ENCODE data around the gene HTR1B.
A peak's percentile ranks its signal among the peaks of the same experiment; 100 is the strongest.

Gene HTR1B

DNA sequence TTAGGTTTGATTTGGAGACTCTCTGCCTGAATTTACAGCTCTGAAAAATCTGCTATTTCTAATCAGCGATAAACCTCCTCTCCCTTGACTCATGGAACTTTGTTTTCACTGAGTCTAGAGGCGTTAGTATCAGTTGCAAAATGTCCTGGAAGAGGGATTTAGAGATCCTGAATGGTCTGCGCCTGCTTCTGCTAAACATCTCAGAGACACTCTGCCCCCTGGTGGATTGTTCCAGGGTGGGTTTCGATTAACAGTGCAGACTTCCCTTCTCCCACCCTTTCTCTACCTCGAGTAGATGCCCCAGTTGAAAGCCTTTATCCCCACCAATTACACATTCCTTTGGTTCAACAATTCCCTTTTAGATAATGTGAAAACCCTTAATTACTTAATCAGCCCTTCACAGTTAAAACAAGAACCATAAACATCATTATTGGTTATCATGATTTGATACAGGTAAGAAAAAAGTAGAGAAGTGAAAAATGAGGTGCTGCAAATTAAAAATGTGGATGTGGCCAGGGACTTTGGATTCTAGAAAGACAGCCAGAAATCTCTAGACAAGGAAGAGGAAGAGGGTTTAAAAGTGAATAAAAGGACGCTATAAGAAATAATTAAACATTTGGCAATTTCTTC is 5.5 kb downstream of the HTR1B start:
- no peak for DNase-seq (ENCODE audit: low read depth, low spot score)
- H3K27ac ChIP-seq: peak overlapping the region; percentile 73

DNA sequence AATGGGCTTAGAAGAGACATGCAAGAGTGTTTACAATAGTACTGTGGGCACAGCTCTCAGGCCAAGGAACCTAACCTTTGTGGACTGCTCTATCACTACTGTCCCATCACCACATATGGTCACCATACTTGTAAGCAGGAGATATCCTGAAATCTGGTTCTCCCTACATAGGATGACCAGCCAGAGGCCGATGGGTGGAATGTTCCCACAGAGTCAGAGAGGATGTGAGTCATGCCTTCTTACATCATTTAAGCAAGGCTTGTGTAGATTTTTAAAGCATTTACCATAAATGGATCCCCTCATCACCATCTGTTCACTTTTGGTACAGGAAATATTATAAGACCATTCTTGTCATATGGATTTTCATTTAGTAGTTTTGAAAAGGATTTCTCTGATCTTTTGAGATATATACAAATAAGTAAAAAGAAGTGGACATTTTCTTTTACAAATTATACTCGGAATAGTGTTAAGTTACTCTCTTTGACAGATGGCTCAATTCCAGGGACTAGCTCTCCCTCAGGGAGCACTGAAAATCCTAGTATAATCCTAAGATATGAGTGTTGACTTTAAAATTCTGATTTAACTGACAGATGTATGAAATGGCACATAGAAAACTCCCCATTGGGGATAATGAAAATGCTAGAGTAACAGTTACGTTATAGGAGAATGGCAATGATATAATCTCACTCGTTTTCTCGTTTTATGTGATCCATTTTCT is 6.6 kb downstream of the HTR1B start:
- DNase-seq (ENCODE audit: low read depth, low spot score): peak; percentile 64
- H3K27ac ChIP-seq: peak overlapping the region; percentile 73

DNA sequence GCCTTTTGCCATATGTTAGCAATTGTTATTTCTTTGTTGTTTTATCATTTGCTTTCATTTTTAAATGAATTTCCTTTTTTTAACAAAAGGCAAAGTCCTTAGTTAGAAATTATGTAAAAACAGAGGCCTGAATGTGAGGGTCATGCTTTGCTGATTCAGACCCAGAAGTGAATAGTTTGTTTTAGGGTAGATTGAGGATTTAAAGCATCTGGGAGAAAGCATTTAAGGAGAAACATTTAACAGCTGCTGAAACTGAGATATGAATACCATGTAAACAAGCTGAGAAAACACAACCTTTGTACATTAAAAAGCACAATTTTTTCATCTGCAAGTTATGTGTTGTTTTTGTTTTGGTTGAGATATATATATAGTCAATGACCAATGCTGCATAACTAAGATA is 8.0 kb downstream of the HTR1B start:
- no peak for DNase-seq (ENCODE audit: low read depth, low spot score)
- H3K27ac ChIP-seq: no peak overlapping the region

DNA sequence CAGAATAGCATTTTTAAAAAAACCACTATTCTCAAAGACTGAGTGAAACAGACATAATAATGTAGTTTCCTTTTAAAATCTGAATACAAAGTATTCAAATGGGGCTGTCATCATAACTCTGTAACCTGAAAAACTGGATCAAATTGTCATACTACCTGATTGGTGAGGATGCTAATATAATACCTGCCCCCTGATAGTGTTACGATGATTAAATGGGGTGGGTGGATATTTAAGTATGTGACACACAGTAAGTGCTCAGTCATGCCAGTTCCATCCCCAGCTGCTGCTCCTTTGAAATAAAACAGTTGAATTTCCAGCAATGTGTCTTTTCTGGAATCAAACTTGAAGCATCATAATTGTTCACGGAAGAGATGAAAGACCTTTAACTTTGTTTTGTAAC is 8.9 kb downstream of the HTR1B start:
- peak overlapping the region; percentile 21 for H3K27ac ChIP-seq
- DNase-seq (ENCODE audit: low read depth, low spot score): peak; percentile 48

DNA sequence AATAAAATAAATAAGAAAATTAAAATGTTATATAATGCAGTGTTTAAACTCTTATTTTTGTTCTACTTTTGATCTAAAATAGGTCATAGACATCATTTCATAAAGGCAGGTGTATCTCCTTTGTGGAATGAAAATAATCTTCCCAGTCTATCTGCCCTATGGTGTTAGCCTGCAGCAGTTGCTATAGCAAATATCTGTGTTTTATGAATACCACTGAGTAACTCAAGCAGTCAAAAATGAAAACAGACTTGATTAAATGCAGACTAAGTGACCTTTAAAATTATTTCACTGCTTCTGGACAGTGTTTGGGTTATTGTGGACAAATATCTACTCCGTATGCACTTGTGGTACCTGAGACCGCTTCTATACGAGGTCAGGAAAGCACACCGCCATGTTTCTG is 11.8 kb downstream of the HTR1B start:
- no peak overlapping the region for H3K27ac ChIP-seq
- no peak for DNase-seq (ENCODE audit: low read depth, low spot score)

DNA sequence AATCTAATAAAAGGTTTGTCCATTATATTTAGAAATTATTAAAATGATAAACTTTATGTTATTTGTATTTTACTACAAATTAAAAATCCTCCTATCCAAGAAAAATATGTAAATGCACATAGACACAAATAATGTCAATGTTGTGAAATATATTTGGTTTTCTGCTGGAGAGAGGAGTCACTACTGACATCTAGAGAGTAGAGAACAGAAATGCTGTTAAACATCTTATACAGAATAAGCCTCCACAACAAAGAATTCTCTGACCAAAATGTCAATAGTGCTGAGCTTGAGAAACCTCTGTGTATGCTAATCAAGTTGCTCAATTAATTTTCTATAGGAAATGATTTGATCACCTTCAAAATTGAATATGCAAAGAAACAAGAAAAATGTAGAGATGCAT is 12.4 kb downstream of the HTR1B start:
- no peak for DNase-seq (ENCODE audit: low read depth, low spot score)
- no peak overlapping the region for H3K27ac ChIP-seq

DNA sequence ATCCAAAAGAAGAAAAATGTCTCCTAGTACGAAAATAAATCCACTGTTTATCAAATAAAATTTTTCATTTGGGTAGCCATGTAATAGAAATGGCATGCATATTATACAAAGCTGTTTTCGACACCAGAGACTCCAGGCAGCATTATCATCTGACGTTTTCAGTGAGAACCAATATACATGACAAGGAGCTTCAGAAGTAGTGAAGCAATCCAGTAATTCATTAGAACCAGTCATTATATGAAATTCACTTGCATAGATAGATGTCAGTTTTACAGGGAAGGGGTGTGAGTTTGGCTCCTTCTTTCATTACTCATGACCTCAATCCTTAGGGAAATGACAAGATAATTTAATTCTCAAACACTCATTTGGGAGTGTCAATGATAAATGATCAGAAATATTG is 14.7 kb downstream of the HTR1B start:
- no peak overlapping the region for H3K27ac ChIP-seq
- DNase-seq (ENCODE audit: low read depth, low spot score): no peak

DNA sequence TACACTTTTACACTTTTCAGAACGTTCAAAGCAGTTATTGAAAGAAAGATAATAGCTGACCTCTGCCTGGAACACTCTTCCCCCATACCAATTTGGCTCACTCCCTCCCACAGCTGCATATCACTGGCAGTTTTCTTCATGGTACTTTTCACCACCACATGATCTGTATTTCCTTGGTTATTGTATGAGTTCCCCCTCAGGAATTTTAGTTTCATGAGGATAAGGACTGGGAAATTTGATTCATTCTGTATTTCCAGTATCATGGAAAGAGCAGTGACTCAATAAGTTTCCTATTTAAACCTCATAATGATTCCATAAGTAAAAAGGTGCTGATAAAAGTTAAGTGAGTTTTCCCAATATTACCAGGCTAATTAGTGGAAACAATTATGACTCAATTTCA is 16.0 kb downstream of the HTR1B start:
- H3K27ac ChIP-seq: no peak overlapping the region
- no peak for DNase-seq (ENCODE audit: low read depth, low spot score)

DNA sequence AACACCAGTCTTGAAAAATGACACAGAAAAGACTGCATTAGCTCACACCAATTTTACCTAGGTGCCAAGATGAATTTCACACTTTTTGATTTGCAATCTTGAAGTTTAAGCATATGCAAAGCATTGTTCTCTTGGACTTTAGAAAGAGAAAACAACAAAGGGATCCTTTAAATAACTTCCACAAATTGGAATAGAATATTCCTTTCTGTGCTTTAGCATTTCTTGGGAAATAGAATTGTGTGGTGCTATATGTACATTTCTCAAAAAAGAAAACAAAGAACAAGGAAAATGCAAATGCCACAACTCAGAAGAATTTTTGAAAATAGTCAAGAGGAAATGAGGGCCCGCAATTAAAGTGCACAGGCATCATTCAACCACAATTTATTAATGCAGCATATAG is 17.0 kb downstream of the HTR1B start:
- no peak for DNase-seq (ENCODE audit: low read depth, low spot score)
- H3K27ac ChIP-seq: no peak overlapping the region

DNA sequence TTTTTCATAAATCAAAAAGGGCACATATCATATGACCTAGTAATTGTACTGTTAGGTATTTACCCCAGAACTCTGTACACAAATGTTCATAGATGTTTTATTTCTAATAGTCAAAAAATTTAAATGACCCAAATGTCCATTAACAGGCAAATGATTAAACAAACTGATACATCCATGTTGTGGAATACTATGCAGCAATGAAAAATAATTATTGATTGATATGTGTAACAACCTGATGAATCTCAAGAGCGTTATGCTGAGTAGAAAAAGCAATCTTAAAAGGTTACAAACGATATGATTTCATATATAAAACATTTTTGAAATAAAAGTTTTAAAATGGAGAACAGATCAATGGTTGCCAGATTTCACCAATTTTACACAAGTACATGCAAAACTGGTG is 18.1 kb downstream of the HTR1B start:
- H3K27ac ChIP-seq: no peak overlapping the region
- DNase-seq (ENCODE audit: low read depth, low spot score): no peak

DNA sequence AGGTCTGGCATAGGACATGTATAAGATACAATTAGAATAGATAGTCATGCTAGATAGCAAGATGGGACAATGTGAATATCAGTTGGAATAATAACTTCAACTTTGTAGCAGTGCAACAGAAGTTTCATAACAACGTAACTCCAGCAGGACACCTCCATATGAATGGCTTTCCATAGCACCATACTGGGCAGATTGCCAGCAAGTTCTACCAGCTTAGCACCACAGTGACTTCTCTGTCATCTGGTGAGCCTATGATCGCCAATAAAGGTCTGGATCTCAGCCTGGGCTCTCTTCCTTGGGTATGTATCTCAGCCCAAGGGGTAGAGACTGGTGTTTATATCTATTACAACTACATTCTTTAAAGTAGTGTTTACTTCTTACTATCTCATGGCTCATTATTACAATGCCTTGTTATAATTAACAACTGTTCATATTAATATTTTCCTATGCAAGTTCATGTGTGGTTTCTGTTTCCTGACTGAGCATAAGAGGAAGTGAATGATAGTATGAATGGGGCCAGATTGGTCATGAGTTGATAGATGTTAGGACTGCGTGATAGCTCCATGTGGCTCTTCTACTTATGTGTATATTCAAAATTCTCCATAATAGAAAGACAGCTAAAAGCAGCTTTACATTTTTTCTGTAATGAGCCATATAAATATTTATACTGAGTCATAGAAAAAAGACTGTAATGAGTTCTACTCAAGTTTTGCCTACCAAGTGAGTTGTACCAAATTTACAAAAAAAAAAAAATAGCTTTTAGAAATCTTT is 22.9 kb downstream of the HTR1B start:
- DNase-seq (ENCODE audit: low read depth, low spot score): no peak
- H3K27ac ChIP-seq: no peak overlapping the region

DNA sequence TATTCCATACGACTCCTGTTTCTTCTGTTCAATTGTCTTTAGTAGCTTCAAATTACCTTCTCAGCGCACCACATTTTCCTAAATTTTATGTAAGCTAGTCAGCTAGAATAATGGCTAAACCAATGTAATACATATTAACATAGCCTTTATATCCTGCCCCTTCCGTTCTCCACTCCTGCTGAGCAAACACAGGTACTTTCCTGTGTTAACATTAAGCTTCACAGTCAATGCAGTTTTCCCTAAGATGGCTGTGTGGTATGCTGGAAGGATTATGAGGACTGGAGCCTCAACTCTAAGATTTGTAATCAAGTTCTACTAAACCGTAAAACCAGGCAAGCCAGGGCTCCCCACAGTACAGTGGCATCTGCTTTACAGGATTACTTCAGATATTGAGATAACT is 29.4 kb downstream of the HTR1B start:
- no peak for DNase-seq (ENCODE audit: low read depth, low spot score)
- no peak overlapping the region for H3K27ac ChIP-seq

DNA sequence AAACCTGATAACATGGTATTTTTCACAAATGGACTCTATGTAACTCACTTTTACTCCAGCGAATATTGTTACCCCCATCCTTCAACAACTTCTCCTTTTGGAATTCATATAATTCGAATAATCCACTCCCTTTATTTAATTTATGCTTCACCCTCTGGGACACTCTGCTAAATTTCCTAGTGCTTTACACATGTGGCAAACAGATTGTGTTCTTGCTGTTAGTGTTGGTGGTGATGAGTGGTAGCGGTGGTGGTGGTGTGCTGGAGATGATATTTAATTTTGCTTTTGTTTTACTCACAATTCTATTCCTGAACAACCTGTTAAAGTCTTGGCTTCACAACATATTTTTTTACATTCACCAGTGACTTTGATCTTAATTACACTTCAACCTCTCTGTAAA is 32.8 kb downstream of the HTR1B start:
- H3K27ac ChIP-seq: no peak overlapping the region
- DNase-seq (ENCODE audit: low read depth, low spot score): no peak

DNA sequence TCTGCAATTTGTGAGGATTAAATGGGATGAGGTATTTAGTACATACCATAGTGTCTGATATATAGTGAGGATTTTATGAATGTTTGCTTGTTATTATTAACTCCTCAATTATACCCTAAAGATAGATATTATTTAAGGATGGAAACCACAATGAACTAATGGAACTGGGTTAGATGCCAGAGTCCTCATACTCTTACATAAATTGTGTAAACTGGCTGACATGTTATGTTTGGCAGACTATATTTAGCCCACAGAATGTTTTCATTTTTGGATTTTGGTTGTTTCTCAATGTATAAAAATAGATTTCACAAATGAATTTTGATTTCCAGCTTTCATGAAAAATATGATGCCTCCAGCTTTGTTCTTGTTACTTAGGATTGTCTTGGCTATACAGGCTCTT is 37.6 kb downstream of the HTR1B start:
- H3K27ac ChIP-seq: no peak overlapping the region
- DNase-seq (ENCODE audit: low read depth, low spot score): no peak

DNA sequence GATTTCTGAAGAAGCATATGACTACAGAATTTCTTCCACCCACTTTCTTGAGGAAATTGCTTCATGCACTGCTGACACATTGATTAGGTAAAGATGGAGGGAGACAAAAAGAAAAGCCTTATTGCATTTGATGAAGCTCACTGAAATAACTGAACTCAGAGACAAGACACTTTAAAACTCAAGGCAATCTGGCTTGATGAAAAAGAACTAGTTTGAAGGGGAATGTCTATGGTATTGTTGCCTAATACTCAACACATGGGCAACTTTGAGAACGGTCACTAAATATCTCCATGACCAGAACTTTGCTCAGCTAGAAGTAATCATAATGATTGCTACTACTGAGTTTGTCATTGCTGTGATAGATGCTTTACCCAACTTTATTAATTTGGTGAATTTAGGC is 38.1 kb downstream of the HTR1B start:
- no peak overlapping the region for H3K27ac ChIP-seq
- DNase-seq (ENCODE audit: low read depth, low spot score): no peak

DNA sequence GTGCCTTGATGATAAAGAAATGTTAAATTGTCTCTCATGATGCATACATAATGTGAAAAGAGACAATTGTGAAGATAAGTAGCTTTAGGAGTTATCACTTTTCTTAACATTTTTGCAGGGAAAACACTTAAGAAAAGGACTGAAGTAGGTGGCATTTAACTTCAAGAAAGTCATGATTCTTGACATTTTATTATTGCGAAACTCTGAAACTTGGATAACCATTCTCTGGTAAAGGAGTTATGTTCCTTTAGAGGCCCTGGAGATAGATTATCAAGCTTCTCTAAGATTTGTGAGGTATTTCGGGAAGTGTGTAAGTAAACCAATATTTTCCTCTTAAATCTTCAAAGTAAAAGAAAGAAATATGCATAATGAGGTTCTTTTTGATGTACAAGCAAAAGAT is 38.5 kb downstream of the HTR1B start:
- H3K27ac ChIP-seq: no peak overlapping the region
- no peak for DNase-seq (ENCODE audit: low read depth, low spot score)

DNA sequence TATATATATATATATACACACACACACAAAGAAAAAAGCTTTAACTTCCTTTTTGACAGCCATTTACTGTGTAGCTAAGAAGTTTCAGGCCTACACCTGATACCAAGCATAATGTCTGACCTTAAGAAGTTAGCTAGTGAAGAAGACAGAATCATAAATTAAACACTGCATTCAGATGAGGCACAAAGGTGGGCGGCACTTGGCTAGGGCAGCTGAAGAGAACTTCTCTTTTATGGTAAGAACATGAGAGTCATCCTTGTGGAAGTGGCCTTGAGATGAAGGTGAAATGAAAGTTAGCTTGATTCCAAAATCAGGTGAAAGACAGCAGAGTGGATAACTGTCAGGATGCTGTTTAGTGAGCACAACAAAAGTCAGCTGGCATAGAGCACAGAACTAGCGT is 46.5 kb downstream of the HTR1B start:
- H3K27ac ChIP-seq: no peak overlapping the region
- DNase-seq (ENCODE audit: low read depth, low spot score): no peak

DNA sequence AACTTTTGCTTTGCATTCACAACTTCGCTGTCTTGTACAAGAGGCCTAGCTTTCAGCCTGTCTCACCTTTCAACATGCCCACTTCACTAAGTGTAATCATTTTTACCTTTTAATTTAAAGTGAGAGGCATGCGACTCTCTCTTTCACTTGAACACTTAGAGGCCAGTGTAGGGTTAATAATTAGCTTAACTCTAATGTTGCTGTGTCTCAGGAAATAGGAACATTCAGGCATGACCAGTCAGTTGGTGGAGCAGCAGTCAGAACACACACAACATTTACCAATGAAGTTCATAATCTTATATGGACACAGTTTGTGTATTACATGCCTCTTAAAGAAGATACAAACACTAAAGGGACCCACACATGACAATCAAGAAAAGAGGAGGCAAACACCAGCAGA is 47.6 kb downstream of the HTR1B start:
- no peak for DNase-seq (ENCODE audit: low read depth, low spot score)
- no peak overlapping the region for H3K27ac ChIP-seq
